HG03457 (cell line): ENCODE results near the gene STARD10.
"Not testable (repeated sequence)": the region's sequence is repeated elsewhere in the genome, so short reads cannot be mapped to it uniquely, and the experiment has no call there.

Experiments
- ATAC-seq: cut with Tn5 transposase; IDR thresholded peaks from one replicate; pipeline ENCODE4 v1.9.1; 2021; ENCODE audit warnings: moderate number of reproducible peaks; ENCODE audit not compliant: unreplicated experiment

Gene STARD10

GRCh38 chr11:72793425-72794367 is at the start of gene STARD10:
Gene STARD10 (minus strand): TSS chr11:72794047. CDS start chr11:72781181, 12,866 bp downstream.
- peak; percentile 77 for ATAC-seq

GRCh38 chr11:72842653-72843330 is 48.9 kb upstream of the STARD10 start:
- no peak for ATAC-seq

- no peak for ATAC-seq
These were observed 48.3 kb upstream of the STARD10 start for GRCh38 chr11:72842126-72842525.

- ATAC-seq, result no peak
These were observed 47.5 kb upstream of the STARD10 start for GRCh38 chr11:72841397-72841796.

- no peak for ATAC-seq
These were observed 46.9 kb upstream of the STARD10 start for GRCh38 chr11:72840780-72841179.

- no peak for ATAC-seq
These were observed 45.0 kb upstream of the STARD10 start for GRCh38 chr11:72838691-72839305.

GRCh38 chr11:72836111-72836510 is 42.3 kb upstream of the STARD10 start:
- no peak for ATAC-seq

GRCh38 chr11:72834905-72835304 is 41.1 kb upstream of the STARD10 start:
- ATAC-seq, result no peak

GRCh38 chr11:72833811-72834493 is 40.1 kb upstream of the STARD10 start:
- no peak for ATAC-seq

GRCh38 chr11:72833083-72833733 is 39.4 kb upstream of the STARD10 start:
- no peak for ATAC-seq

GRCh38 chr11:72832301-72833082 is 38.6 kb upstream of the STARD10 start:
- no peak for ATAC-seq

- ATAC-seq, result no peak
These were observed 37.9 kb upstream of the STARD10 start for GRCh38 chr11:72831521-72832300.

GRCh38 chr11:72829884-72830533 is 36.2 kb upstream of the STARD10 start:
- no peak for ATAC-seq

- no peak for ATAC-seq
These were observed 35.3 kb upstream of the STARD10 start for GRCh38 chr11:72829178-72829577.

- no peak for ATAC-seq
These were observed 34.9 kb upstream of the STARD10 start for GRCh38 chr11:72828692-72829101.

GRCh38 chr11:72828081-72828567 is 34.3 kb upstream of the STARD10 start:
- ATAC-seq, result no peak

GRCh38 chr11:72827656-72828055 is 33.8 kb upstream of the STARD10 start:
- ATAC-seq, result not testable (repeated sequence)

- no peak for ATAC-seq
These were observed 33.2 kb upstream of the STARD10 start for GRCh38 chr11:72826942-72827480.
